ENCODE measurements around the gene CPNE6.
A peak's percentile ranks its signal among the peaks of the same experiment; 100 is the strongest.
"Not testable (repeated sequence)": the region's sequence is repeated elsewhere in the genome, so short reads cannot be mapped to it uniquely, and the experiment has no call there.

The CPNE6 gene

GRCh38 chr14:24093901-24094840 is 22.8 kb downstream of the CPNE6 start, which contains the start of gene PCK2:
Gene PCK2, plus strand, starts transcription at chr14:24094311. Its CDS starts 95 bp downstream, at chr14:24094406.
- no peak for TF ChIP-seq ZNF274 (IDR thresholded peaks at IDR 0.05; ENCODE audit: low read depth, low read length)
- H3K4me3 ChIP-seq (ENCODE audit: low read length): peak within 1 kb of the TSS; percentile 87

GRCh38 chr14:24094841-24095270 is 23.5 kb downstream of the CPNE6 start:
- no peak for TF ChIP-seq ZNF274 (IDR thresholded peaks at IDR 0.05; ENCODE audit: low read depth, low read length)
- peak overlapping the region; percentile 87 for H3K4me3 ChIP-seq (ENCODE audit: low read length)

- no peak for TF ChIP-seq ZNF274 (IDR thresholded peaks at IDR 0.05; ENCODE audit: low read depth, low read length)
These were observed 24.1 kb downstream of the CPNE6 start for GRCh38 chr14:24095271-24096068.

GRCh38 chr14:24096545-24097181 is 25.3 kb downstream of the CPNE6 start:
- no peak overlapping the region for H3K4me3 ChIP-seq (ENCODE audit: low read length)
- no peak for TF ChIP-seq ZNF274 (IDR thresholded peaks at IDR 0.05; ENCODE audit: low read depth, low read length)

More at GRCh38 chr14:24095271-24096068, 24.1 kb downstream of the CPNE6 start:
- H3K4me3 ChIP-seq (ENCODE audit: low read length): peak overlapping the region; percentile 87

GRCh38 chr14:24098229-24098926 is 27.0 kb downstream of the CPNE6 start:
- no peak for TF ChIP-seq ZNF274 (IDR thresholded peaks at IDR 0.05; ENCODE audit: low read depth, low read length)
- no peak overlapping the region for H3K4me3 ChIP-seq (ENCODE audit: low read length)

- H3K4me3 ChIP-seq (ENCODE audit: low read length): no peak overlapping the region
- TF ChIP-seq ZNF274 (IDR thresholded peaks at IDR 0.05; ENCODE audit: low read depth, low read length): no peak
These were observed 27.8 kb downstream of the CPNE6 start for GRCh38 chr14:24098927-24099813.

GRCh38 chr14:24100197-24100981 is 29.0 kb downstream of the CPNE6 start:
- no peak overlapping the region for H3K4me3 ChIP-seq (ENCODE audit: low read length)
- no peak for TF ChIP-seq ZNF274 (IDR thresholded peaks at IDR 0.05; ENCODE audit: low read depth, low read length)

GRCh38 chr14:24100982-24101494 is 29.7 kb downstream of the CPNE6 start:
- no peak overlapping the region for H3K4me3 ChIP-seq (ENCODE audit: low read length)

GRCh38 chr14:24102357-24103048 is 31.1 kb downstream of the CPNE6 start:
- H3K4me3 ChIP-seq (ENCODE audit: low read length): no peak overlapping the region
- TF ChIP-seq ZNF274 (IDR thresholded peaks at IDR 0.05; ENCODE audit: low read depth, low read length): no peak

More at GRCh38 chr14:24100982-24101494, 29.7 kb downstream of the CPNE6 start:
- no peak for TF ChIP-seq ZNF274 (IDR thresholded peaks at IDR 0.05; ENCODE audit: low read depth, low read length)

- no peak overlapping the region for H3K4me3 ChIP-seq (ENCODE audit: low read length)
- TF ChIP-seq ZNF274 (IDR thresholded peaks at IDR 0.05; ENCODE audit: low read depth, low read length): no peak
These were observed 32.1 kb downstream of the CPNE6 start for GRCh38 chr14:24103451-24103850.

GRCh38 chr14:24105609-24106239 is 34.4 kb downstream of the CPNE6 start:
- not testable (repeated sequence) for H3K4me3 ChIP-seq (ENCODE audit: low read length)
